ENCODE data around the gene PLXNB2. TPM values are rescaled to one million over a fixed set of nuclear protein-coding genes. Genes with fewer than 3 reads are reported as not detected.

PLXNB2 gene
- total and polyA plus RNA-seq, 3 donors from 2014 or later, result 98.0 to 243 (median 219) TPM

DNA sequence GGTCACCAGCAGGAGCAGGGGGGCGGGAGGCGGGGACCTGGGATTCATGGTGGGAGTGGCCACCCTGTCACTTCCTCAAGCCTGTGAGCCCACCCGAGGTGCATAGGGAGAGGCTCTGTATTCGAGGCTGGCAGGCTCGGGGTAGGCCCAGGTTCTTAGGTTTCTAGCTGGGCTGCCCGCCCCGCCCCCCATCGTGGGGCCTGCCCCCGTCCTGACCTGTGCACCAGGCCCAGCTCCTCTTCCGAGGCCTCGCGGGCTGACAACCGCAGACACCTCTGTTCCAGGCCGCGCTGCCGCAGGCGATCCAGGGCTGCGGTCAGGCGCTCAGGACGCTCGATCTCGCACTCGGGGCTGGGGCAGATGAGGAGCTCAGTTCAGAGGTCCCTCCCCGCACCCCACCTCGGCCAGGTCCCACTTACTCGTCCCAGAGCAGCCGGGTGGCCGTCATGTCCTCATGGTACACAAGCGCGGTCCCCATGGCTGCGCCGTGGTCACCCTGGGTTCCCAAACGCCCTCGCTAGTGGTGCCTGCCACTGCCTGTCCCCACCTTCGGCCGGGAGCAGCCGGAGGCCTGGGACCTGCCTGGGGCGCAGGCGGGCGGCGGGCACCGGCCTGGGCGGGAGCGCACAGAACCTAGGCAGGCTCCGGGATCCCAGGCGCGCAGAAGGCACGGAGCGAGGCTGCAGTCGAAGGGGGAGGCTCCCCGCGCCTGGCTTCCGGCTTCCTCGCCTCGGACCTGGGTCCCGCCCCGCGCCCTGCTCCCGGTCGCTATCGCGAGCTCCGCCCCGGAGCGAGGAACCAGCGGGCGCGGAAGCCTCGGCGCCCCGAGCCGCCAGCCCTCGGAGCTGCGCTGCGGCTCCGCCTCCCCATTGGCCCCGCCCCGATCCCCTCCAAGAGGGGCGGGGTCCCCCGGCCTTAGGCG, 56.6 kb downstream of the PLXNB2 start, which contains the start of gene HDAC10:
Gene HDAC10 (minus strand): TSS at position 711 of the 922 bp plus-strand sequence. CDS start 233 bp downstream, at position 478.
- H3K9me3 ChIP-seq, result no peaks in the 10 kb centered on the region
- WGBS, 2 donors, result 2 to 3% methylated on average over 13 to 63 of the region's 81 CpGs
- H3K27ac ChIP-seq, result peak within 1 kb of the TSS; percentile 37 to 71
- peak; percentile 80 for DNase-seq
- TF ChIP-seq, protein P1, sequence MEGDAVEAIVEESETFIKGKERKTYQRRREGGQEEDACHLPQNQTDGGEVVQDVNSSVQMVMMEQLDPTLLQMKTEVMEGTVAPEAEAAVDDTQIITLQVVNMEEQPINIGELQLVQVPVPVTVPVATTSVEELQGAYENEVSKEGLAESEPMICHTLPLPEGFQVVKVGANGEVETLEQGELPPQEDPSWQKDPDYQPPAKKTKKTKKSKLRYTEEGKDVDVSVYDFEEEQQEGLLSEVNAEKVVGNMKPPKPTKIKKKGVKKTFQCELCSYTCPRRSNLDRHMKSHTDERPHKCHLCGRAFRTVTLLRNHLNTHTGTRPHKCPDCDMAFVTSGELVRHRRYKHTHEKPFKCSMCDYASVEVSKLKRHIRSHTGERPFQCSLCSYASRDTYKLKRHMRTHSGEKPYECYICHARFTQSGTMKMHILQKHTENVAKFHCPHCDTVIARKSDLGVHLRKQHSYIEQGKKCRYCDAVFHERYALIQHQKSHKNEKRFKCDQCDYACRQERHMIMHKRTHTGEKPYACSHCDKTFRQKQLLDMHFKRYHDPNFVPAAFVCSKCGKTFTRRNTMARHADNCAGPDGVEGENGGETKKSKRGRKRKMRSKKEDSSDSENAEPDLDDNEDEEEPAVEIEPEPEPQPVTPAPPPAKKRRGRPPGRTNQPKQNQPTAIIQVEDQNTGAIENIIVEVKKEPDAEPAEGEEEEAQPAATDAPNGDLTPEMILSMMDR (IDR thresholded peaks at IDR 0.05), result no peak
- TF ChIP-seq POLR2A (IDR thresholded peaks at IDR 0.05), result no peak
- H3K27me3 ChIP-seq, result no peaks in the 10 kb centered on the region
- H3K36me3 ChIP-seq (ENCODE audit: low read depth, missing control alignments), result no peaks in the 10 kb centered on the region
- intact Hi-C loops (cut with DNase I; ENCODE audit: low total_unique reads), result no loop called here
- H3K4me1 ChIP-seq, result peaks cover 14% of the 10 kb centered on the region
- H3K4me3 ChIP-seq, result peak within 1 kb of the TSS; percentile 62 to 69

DNA sequence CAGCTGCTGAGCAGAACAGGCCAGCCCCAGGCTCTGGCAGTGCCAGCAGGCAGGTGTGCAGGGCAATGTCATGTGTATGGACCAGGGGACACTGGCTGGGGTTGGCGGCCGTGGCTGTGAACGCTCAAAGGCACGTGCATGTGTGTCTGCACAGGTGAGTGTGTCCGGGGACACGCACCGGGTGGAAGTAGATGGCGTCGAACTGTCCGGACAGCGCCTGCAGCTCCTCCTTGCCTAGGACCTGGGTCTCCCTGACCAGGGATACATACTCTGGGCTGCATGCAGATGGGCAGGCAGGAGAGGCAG, 57.2 kb downstream of the PLXNB2 start:
- TF ChIP-seq, protein P1 (IDR thresholded peaks at IDR 0.05), result no peak
- no peak for TF ChIP-seq POLR2A (IDR thresholded peaks at IDR 0.05)
- peaks cover 19% of the 10 kb centered on the region for H3K4me1 ChIP-seq
- 79 to 90% methylated on average over 4 to 11 of the region's 11 CpGs for WGBS, 2 donors
- H3K27me3 ChIP-seq, result no peaks in the 10 kb centered on the region
- DNase-seq, result no peak
- H3K27ac ChIP-seq, result no peak overlapping the region
- H3K4me3 ChIP-seq, result peak overlapping the region in 1 of 2 donors; percentile 69
- no peaks in the 10 kb centered on the region for H3K9me3 ChIP-seq
- no peaks in the 10 kb centered on the region for H3K36me3 ChIP-seq (ENCODE audit: low read depth, missing control alignments)
- intact Hi-C loops (cut with DNase I; ENCODE audit: low total_unique reads), result no loop called here

DNA sequence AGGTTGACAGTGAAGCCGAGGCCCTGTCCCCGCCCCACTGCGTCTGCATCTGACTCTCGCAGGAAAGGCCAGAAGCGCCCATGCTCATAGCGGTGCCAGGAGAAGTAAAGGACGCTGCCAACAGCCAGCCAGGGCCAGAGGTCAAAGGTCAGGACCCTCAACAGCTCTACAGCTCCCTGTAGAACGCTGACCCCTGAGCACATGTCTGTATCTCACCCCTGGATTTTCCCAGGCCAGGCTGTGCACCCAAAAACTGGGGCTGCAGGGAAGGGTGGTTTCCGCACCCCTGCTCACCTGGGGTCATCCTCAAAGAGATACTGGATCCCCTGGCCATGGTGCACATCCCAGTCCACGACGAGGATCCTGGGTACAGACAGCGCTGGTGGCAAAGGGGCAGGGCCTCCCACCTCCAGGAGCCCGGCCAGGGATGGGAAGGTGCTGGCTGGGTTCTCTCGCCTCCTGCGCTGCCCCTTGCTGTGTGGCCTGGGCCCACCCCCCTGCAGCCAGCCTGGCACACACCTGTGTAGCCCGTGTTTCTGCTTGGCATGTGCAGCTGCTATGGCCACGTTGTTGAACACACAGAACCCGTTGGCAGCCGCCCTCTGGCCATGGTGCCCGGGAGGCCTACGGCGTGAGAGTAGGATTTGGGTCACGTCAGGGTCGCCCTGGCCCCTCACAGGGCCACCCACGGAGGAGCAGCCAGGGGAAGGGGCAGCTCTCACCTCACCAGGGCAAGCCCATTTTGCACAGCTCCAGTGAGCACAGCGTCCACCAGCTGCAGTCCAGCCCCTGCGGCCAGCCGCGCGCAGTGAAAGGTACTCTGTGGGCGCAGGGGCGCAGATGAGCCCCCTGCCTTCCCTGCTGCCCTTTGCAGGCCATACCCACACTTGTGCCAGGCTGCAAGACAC, 57.9 kb downstream of the PLXNB2 start:
- H3K4me3 ChIP-seq, result no peak overlapping the region
- WGBS, 2 donors, result 84 to 89% methylated on average over 16 to 32 of the region's 32 CpGs
- no peak for DNase-seq
- TF ChIP-seq, protein P1 (IDR thresholded peaks at IDR 0.05), result no peak
- no peak for TF ChIP-seq POLR2A (IDR thresholded peaks at IDR 0.05)
- peaks cover 19% of the 10 kb centered on the region for H3K4me1 ChIP-seq
- no peaks in the 10 kb centered on the region for H3K36me3 ChIP-seq (ENCODE audit: low read depth, missing control alignments)
- no peak overlapping the region for H3K27ac ChIP-seq
- no peaks in the 10 kb centered on the region for H3K9me3 ChIP-seq
- intact Hi-C loops (cut with DNase I; ENCODE audit: low total_unique reads), result no loop called here
- H3K27me3 ChIP-seq, result no peaks in the 10 kb centered on the region

DNA sequence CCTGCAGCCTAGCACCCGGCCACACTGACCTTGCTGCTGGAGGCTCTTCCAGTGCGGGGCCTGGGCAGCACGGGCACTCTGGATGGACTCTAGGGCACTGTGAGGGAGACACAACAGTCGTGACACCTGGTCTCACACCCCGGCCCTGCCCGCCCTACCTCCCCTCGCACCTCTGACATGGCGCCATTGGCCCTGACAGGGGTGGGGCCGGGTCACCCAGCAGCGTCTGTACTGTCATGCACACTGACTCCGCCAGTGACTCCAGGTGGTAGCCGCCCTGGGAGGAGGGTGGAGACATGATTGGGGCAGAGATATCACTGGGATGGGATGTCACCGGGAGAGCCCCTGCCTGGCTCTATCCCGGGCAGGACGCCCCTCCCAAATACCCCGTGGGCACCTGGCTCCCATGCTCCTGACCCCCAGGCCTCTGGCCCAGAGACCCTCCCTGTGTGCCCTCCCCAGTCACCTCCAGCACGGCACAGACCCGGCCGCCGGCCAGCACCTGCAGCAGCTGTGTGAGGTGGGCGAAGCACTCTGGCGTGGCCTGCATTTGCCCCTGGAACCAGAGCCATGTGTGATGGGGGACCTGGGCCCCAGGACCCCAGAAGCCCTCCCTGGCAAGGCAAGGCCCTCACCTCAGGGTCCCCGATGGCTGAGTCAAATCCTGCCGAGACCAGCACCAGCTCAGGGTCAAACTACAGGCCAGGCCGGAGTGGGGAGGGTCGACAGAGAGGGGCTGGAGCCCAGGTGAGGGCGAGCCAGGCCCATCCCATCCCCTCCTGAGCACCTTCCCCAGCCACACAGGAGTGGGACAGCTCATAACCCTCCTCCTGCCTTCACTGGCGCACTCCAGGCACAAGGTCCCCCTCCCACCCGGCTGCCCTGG, 59.0 kb downstream of the PLXNB2 start:
- intact Hi-C loops (cut with DNase I; ENCODE audit: low total_unique reads), result no loop called here
- peaks cover 22% of the 10 kb centered on the region for H3K4me1 ChIP-seq
- DNase-seq, result no peak
- no peak overlapping the region for H3K4me3 ChIP-seq
- TF ChIP-seq, protein P1 (IDR thresholded peaks at IDR 0.05), result no peak
- no peak for TF ChIP-seq POLR2A (IDR thresholded peaks at IDR 0.05)
- no peaks in the 10 kb centered on the region for H3K9me3 ChIP-seq
- H3K27ac ChIP-seq, result no peak overlapping the region
- H3K36me3 ChIP-seq (ENCODE audit: low read depth, missing control alignments), result no peaks in the 10 kb centered on the region
- WGBS, 2 donors, result 89% methylated on average over 28 of the region's 29 CpGs; no CpG with 5 or more reads in 1 of the 2 donors
- H3K27me3 ChIP-seq, result no peaks in the 10 kb centered on the region
